Cardiac muscle cell (in vitro differentiated cells and primary cell): Measurements from ENCODE around the gene ARHGEF40. TPM values are rescaled to one million over a fixed set of nuclear protein-coding genes. Genes with fewer than 3 reads are reported as not detected.

ENCODE experiments used
- DNase-seq, 2 donors: peaks; one replicate each; pipeline versions ENCODE4 v3.0.0 to v3.0.0-alpha.2; 2010 to 2017; ENCODE audit warnings: low read depth in 1 of 2, low spot score in 1 of 2
- H3K27ac ChIP-seq: fragments of 200-600 bp; sonication (generic); 2 replicates; pipeline ENCODE4 v1.5.1; 2016
- H3K27me3 ChIP-seq: fragments of 200-600 bp; sonication (generic); 2 replicates; pipeline ENCODE4 v1.6.0; 2016; ENCODE audit warnings: control low read depth
- H3K36me3 ChIP-seq: fragments of 200-600 bp; sonication (generic); 2 replicates; pipeline ENCODE4 v1.5.1; 2016; ENCODE audit warnings: control low read depth
- H3K4me1 ChIP-seq: fragments of 200-600 bp; sonication (generic); 2 replicates; pipeline ENCODE4 v1.8.1; 2017; ENCODE audit warnings: low read depth, mild to moderate bottlenecking, mixed run types
- H3K4me3 ChIP-seq: fragments of 200-600 bp; sonication (generic); 2 replicates; pipeline ENCODE4 v1.5.1; 2016; ENCODE audit warnings: mild to moderate bottlenecking
- H3K9me3 ChIP-seq: fragments of 200-600 bp; sonication (generic); 2 replicates; pipeline ENCODE4 v1.5.1; 2017; ENCODE audit warnings: low read depth, mild to moderate bottlenecking, control low read depth
- polyA plus RNA-seq: library from polyadenylated mRNA; unstranded; fragments of >200 nt; fragmentation: Nextera tagmentation; extraction: Ambion mirVana; gene quantifications from 2 replicates; pipeline ENCODE4 v1.2.1, GENCODE V29; 2016
- total RNA-seq: library from RNA; depleted of rRNA; stranded (reverse); fragments of >200 nt; gene quantifications from 2 replicates; pipeline ENCODE4 v1.2.3, GENCODE V29; 2016
- TF ChIP-seq, protein P1 (sequence below): IDR thresholded peaks from 2 replicates; pipeline ENCODE4 v1.5.1; 2012; ENCODE audit warnings: low read depth, mild to moderate bottlenecking, low read length

The ARHGEF40 gene
- total and polyA plus RNA-seq, 2 experiments from 2014 or later = 26.4 to 41.7 TPM

DNA sequence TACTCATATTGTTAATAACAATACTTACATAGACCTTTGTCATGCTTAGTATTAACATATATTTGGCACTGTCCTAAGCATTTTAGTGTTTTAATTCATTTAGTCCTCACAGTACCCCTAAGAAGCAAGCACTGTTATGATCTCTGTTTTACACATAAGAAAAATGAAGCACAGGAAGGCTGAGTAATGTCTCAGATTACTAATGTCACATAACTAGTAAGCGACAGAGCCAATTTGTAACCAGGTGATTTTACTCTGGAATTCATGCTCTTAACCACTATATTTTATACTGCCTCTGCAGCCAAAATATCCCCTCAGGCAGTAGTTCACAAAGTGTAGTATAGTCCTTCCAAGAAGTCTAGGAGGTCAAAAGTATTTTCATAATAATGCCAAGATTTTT, 51.0 kb downstream of the ARHGEF40 start:
- H3K9me3 ChIP-seq = no peaks in the 10 kb centered on the region

DNA sequence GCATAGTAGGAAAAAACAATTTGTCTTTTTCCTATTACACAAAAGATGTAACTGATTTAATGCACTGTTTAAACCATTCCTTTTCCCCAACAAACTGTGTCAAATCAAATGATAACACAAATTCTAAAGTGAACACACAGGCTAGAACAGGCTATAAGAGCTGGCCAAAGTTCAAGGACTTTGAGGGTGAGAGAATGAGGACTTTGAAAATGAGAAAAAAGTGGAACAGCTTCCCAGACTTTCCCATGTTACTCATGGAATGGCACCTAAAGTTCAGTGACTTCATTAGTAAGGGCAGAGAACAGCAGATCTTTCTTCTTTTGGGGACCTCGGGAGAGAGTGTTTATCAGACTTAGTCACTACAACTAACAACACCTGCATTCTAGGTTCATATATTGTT, 53.3 kb downstream of the ARHGEF40 start:
- Histone ChIP-seq H3K4me3 (no peak overlapping the region), H3K36me3 (no peaks in the 10 kb centered on the region), H3K27me3 (no peaks in the 10 kb centered on the region), H3K4me1 (no peaks in the 10 kb centered on the region), H3K27ac (no peak overlapping the region), H3K9me3 (no peaks in the 10 kb centered on the region)
- no peak for DNase-seq
- TF ChIP-seq, protein P1, sequence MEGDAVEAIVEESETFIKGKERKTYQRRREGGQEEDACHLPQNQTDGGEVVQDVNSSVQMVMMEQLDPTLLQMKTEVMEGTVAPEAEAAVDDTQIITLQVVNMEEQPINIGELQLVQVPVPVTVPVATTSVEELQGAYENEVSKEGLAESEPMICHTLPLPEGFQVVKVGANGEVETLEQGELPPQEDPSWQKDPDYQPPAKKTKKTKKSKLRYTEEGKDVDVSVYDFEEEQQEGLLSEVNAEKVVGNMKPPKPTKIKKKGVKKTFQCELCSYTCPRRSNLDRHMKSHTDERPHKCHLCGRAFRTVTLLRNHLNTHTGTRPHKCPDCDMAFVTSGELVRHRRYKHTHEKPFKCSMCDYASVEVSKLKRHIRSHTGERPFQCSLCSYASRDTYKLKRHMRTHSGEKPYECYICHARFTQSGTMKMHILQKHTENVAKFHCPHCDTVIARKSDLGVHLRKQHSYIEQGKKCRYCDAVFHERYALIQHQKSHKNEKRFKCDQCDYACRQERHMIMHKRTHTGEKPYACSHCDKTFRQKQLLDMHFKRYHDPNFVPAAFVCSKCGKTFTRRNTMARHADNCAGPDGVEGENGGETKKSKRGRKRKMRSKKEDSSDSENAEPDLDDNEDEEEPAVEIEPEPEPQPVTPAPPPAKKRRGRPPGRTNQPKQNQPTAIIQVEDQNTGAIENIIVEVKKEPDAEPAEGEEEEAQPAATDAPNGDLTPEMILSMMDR = no peak

More for the DNA sequence above, 51.0 kb downstream of the ARHGEF40 start:
- Histone ChIP-seq H3K4me1 (no peaks in the 10 kb centered on the region), H3K4me3 (no peak overlapping the region), H3K27ac (no peak overlapping the region), H3K27me3 (no peaks in the 10 kb centered on the region), H3K36me3 (no peaks in the 10 kb centered on the region)
- no peak for DNase-seq
- TF ChIP-seq, protein P1 = no peak

DNA sequence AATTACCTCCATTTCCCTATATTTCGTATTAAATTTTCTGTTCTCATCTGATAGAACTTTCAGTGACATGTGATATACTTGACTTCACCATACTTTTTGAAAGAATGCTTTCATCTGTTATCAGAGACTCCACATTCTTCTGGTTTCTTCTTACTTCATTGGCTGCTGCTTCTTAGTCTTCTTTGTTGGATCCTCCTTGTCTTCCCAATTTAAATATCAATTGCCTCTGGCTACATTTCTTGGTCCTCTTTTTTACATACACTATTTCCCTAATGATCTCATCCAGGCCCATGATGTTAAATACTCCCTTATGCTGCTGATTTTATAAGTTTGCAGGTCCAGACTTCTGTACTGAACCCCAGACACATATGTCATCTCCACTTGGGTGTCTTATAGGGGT, 63.8 kb downstream of the ARHGEF40 start:
- no peak overlapping the region for H3K4me3 ChIP-seq
- no peak overlapping the region for H3K27ac ChIP-seq
- no peaks in the 10 kb centered on the region for H3K36me3 ChIP-seq
- H3K4me1 ChIP-seq = no peaks in the 10 kb centered on the region
- TF ChIP-seq, protein P1 = no peak
- no peaks in the 10 kb centered on the region for H3K9me3 ChIP-seq
- no peak for DNase-seq
- H3K27me3 ChIP-seq = no peaks in the 10 kb centered on the region

DNA sequence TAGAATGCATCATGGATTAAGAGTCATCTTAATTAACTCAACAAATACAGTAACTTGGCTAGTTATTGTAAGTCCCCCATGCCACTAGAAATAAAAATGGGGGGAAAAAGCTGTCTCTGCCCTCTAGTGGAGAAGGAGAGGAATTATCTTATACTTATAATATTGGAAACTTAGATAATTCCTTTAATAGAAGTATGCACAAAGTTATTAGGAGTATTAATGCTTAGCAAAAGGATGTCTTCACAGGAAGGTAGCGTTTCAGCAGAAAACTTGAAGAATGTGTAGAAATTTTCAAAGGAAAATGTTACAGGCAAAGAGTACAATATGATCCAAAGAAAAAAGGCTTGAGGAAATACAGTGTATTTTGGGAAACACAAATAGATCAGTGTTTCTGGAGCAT, 65.9 kb downstream of the ARHGEF40 start:
- Histone ChIP-seq H3K4me3 (no peak overlapping the region), H3K4me1 (no peaks in the 10 kb centered on the region), H3K27me3 (no peaks in the 10 kb centered on the region), H3K27ac (no peak overlapping the region), H3K9me3 (no peaks in the 10 kb centered on the region), H3K36me3 (no peaks in the 10 kb centered on the region)
- peak; percentile 12 to 28 for DNase-seq
- TF ChIP-seq, protein P1 = peak; percentile 68

Other genes with a start within 250 kb of the ARHGEF40 start
- gene RNASE3, start 178.9 kb upstream of the ARHGEF40 start, total RNA-seq = not detected in 2 replicates
- gene RNASE3, start 178.9 kb upstream of the ARHGEF40 start, polyA plus RNA-seq = not detected in 2 replicates
- not detected in 2 replicates for gene RNASE2, start 114.8 kb upstream of the ARHGEF40 start, total RNA-seq
- not detected in 2 replicates for gene RNASE2, start 114.8 kb upstream of the ARHGEF40 start, polyA plus RNA-seq
- gene METTL17, start 80.3 kb upstream of the ARHGEF40 start, total RNA-seq = 152 and 172 TPM in 2 replicates
- gene METTL17, start 80.3 kb upstream of the ARHGEF40 start, polyA plus RNA-seq = 122 and 127 TPM in 2 replicates
- gene SLC39A2, start 71.0 kb upstream of the ARHGEF40 start, total RNA-seq = 0.14 TPM in 1 of 2 replicates, not detected in the other
- not detected in 2 replicates for gene SLC39A2, start 71.0 kb upstream of the ARHGEF40 start, polyA plus RNA-seq
- 218 and 234 TPM in 2 replicates for gene NDRG2, start 45.2 kb upstream of the ARHGEF40 start, total RNA-seq
- 386 and 423 TPM in 2 replicates for gene NDRG2, start 45.2 kb upstream of the ARHGEF40 start, polyA plus RNA-seq
- gene TPPP2, start 40.1 kb upstream of the ARHGEF40 start, total RNA-seq = 0.92 TPM in 1 of 2 replicates, not detected in the other
- gene TPPP2, start 40.1 kb upstream of the ARHGEF40 start, polyA plus RNA-seq = 0.39 and 1.9 TPM in 2 replicates
- not detected in 2 replicates for gene RNASE13, start 35.5 kb upstream of the ARHGEF40 start, total RNA-seq
- gene RNASE13, start 35.5 kb upstream of the ARHGEF40 start, polyA plus RNA-seq = 0.84 TPM in 1 of 2 replicates, not detected in the other
- gene RNASE7, start 27.9 kb upstream of the ARHGEF40 start, total RNA-seq = not detected in 2 replicates
- gene RNASE7, start 27.9 kb upstream of the ARHGEF40 start, polyA plus RNA-seq = not detected in 2 replicates
- gene RNASE8, start 12.5 kb upstream of the ARHGEF40 start, total RNA-seq = not detected in 2 replicates
- not detected in 2 replicates for gene RNASE8, start 12.5 kb upstream of the ARHGEF40 start, polyA plus RNA-seq
- gene ZNF219, start 28.4 kb downstream of the ARHGEF40 start, total RNA-seq = 143 and 154 TPM in 2 replicates
- 49.5 and 77.0 TPM in 2 replicates for gene ZNF219, start 28.4 kb downstream of the ARHGEF40 start, polyA plus RNA-seq
- 0.46 and 1.2 TPM in 2 replicates for gene TMEM253, start 30.8 kb downstream of the ARHGEF40 start, total RNA-seq
- 1.3 and 2.4 TPM in 2 replicates for gene TMEM253, start 30.8 kb downstream of the ARHGEF40 start, polyA plus RNA-seq
- gene OR5AU1, start 85.8 kb downstream of the ARHGEF40 start, total RNA-seq = not detected in 2 replicates
- gene OR5AU1, start 85.8 kb downstream of the ARHGEF40 start, polyA plus RNA-seq = not detected in 2 replicates
- 564 and 928 TPM in 2 replicates for gene HNRNPC, start 199.1 kb downstream of the ARHGEF40 start, total RNA-seq
- gene HNRNPC, start 199.1 kb downstream of the ARHGEF40 start, polyA plus RNA-seq = 650 and 986 TPM in 2 replicates
- gene RPGRIP1, start 209.8 kb downstream of the ARHGEF40 start, total RNA-seq = 0.14 TPM in 1 of 2 replicates, not detected in the other
- 0.31 TPM in 1 of 2 replicates, not detected in the other for gene RPGRIP1, start 209.8 kb downstream of the ARHGEF40 start, polyA plus RNA-seq